Measurements from ENCODE around the gene OGFOD2.

The OGFOD2 gene

GRCh38 chr12:122996188-122996601, 21.2 kb downstream of the OGFOD2 start:
- Histone ChIP-seq H3K9ac (ENCODE audit: low read length) (no peak overlapping the region), H3K4me3 (ENCODE audit: low read length) (no peak overlapping the region), H3K27me3 (replicated peaks; ENCODE audit: insufficient read depth, low read length) (no peaks in the 10 kb centered on the region), H3K4me1 (ENCODE audit: low read length) (no peaks in the 10 kb centered on the region), H2AFZ (ENCODE audit: low read length) (no peak overlapping the region), H3K9me3 (replicated peaks; ENCODE audit: insufficient read depth, low read length) (no peaks in the 10 kb centered on the region), H3F3A (ENCODE audit: insufficient read depth, low read length) (no peaks in the 10 kb centered on the region), H3K79me2 (ENCODE audit: low read length) (no peaks in the 10 kb centered on the region), H3K4me2 (ENCODE audit: low read depth, low read length) (no peak overlapping the region), H4K20me1 (ENCODE audit: insufficient read depth, low read length) (no peaks in the 10 kb centered on the region), H3K36me3 (replicated peaks; ENCODE audit: insufficient read depth, low read length) (no peaks in the 10 kb centered on the region), H3K27ac (ENCODE audit: low read length) (no peak overlapping the region), H3K9me2 (replicated peaks; ENCODE audit: insufficient read depth, low read length) (no peaks in the 10 kb centered on the region)
- DNase-seq, result no peak
- TF ChIP-seq CTCF (IDR thresholded peaks at IDR 0.05; ENCODE audit: low read length) (no peak), EZH2phosphoT487 (IDR thresholded peaks at IDR 0.05; ENCODE audit: low read length) (no peak), EZH2 (optimal IDR thresholded peaks at IDR 0.05; ENCODE audit: low read depth, low read length) (no peak)

DNA sequence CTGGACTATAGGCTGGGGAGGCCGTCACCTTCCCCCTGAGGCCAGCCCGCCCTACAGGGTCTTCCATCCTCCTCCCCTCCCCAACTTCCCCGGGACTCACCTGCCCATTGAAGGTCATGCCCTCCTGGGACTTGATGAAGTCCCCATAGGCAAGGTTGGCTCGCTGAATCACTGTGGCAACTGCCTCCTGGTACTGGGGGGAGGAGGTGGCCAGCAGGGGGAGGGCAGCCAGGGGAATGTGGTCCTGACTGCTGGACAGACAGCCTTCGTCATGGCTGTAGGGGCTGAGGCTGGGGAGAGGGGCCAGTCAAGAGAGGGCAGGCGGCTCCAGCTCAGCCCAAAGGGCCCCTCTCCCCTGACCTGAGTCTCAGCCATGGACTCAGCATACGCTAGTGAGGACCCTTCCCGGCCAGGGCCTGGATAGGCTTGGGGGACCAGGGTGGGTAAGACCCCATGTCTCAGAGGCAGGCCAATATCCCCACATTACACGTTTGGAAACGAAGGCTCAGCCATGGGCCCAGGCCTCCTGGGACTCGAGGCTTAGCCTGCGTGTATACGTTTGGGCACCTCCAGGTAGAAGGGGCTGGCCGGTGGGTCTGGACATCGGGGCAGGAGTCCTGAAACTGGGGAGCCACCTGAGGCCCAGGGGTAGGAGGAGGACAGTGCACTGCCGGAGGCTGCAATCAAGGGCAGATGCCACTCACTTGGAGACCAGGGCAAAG, 21.7 kb downstream of the OGFOD2 start:
- no peaks in the 10 kb centered on the region for H3F3A ChIP-seq (ENCODE audit: insufficient read depth, low read length)
- no peak overlapping the region for H3K27ac ChIP-seq (ENCODE audit: low read length)
- H4K20me1 ChIP-seq (ENCODE audit: insufficient read depth, low read length), result no peaks in the 10 kb centered on the region
- no peak overlapping the region for H3K9ac ChIP-seq (ENCODE audit: low read length)
- no peaks in the 10 kb centered on the region for H3K9me2 ChIP-seq (replicated peaks; ENCODE audit: insufficient read depth, low read length)
- H2AFZ ChIP-seq (ENCODE audit: low read length), result no peak overlapping the region
- DNase-seq, result no peak
- TF ChIP-seq EZH2phosphoT487 (IDR thresholded peaks at IDR 0.05; ENCODE audit: low read length), result no peak
- no peak for TF ChIP-seq CTCF (IDR thresholded peaks at IDR 0.05; ENCODE audit: low read length)
- no peak for TF ChIP-seq EZH2 (optimal IDR thresholded peaks at IDR 0.05; ENCODE audit: low read depth, low read length)
- H3K36me3 ChIP-seq (replicated peaks; ENCODE audit: insufficient read depth, low read length), result no peaks in the 10 kb centered on the region
- no peaks in the 10 kb centered on the region for H3K9me3 ChIP-seq (replicated peaks; ENCODE audit: insufficient read depth, low read length)
- H3K4me2 ChIP-seq (ENCODE audit: low read depth, low read length), result no peak overlapping the region
- no peaks in the 10 kb centered on the region for H3K27me3 ChIP-seq (replicated peaks; ENCODE audit: insufficient read depth, low read length)
- H3K4me1 ChIP-seq (ENCODE audit: low read length), result no peaks in the 10 kb centered on the region
- no peak overlapping the region for H3K4me3 ChIP-seq (ENCODE audit: low read length)
- H3K79me2 ChIP-seq (ENCODE audit: low read length), result no peaks in the 10 kb centered on the region

DNA sequence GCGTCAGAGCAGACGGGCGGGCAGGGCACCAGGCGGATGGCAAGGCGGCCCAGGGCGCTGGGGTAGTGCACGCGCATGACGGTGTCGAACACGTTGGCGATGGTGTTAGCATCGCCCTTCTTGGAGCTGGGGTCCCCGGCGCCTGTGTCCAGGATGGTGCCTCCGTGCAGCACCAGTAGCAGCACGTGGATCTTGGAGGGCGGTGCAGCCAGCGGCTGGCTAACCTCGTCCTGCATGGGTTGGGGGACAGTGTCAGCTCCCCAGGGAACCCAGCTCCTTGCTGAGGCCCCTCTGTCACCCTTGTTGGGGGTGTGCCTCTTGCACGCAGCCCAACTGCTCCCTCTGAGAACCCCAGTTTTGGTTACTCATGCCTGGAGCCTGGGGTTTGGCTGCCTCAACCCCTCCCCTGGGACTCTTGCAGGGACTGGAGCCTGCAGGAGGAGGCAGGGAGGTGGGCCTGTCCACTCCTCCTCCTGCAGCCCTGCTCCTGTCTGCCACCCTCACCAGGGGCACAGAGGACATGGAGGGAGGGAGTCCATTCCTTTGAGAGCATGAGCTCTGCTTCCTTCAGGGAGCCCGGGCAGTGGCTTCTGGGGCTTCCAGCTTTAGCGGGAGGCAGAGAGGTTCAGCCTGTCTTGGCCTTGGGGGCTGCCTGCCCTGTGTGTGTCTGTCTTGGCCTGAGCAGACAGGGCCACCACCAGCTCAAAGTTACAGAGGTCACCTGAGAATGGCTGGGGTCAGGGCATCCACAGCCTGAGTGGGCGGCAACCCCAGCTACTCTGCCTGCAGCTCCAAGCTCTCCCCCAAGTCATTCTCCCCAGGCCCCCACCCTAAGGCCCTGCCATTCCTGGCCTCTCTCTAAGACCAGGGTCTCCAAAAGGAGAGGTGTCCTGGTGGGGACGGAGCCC, 22.6 kb downstream of the OGFOD2 start:
- Histone ChIP-seq H3K27me3 (replicated peaks; ENCODE audit: insufficient read depth, low read length) (no peaks in the 10 kb centered on the region), H4K20me1 (ENCODE audit: insufficient read depth, low read length) (no peaks in the 10 kb centered on the region)

More for the DNA sequence above, 22.6 kb downstream of the OGFOD2 start:
- no peaks in the 10 kb centered on the region for H3F3A ChIP-seq (ENCODE audit: insufficient read depth, low read length)
- no peaks in the 10 kb centered on the region for H3K9me3 ChIP-seq (replicated peaks; ENCODE audit: insufficient read depth, low read length)
- no peak for TF ChIP-seq EZH2 (optimal IDR thresholded peaks at IDR 0.05; ENCODE audit: low read depth, low read length)
- no peak for TF ChIP-seq CTCF (IDR thresholded peaks at IDR 0.05; ENCODE audit: low read length)
- no peak for TF ChIP-seq EZH2phosphoT487 (IDR thresholded peaks at IDR 0.05; ENCODE audit: low read length)
- no peak overlapping the region for H2AFZ ChIP-seq (ENCODE audit: low read length)
- H3K4me2 ChIP-seq (ENCODE audit: low read depth, low read length), result no peak overlapping the region
- no peak for DNase-seq
- no peaks in the 10 kb centered on the region for H3K9me2 ChIP-seq (replicated peaks; ENCODE audit: insufficient read depth, low read length)
- no peak overlapping the region for H3K9ac ChIP-seq (ENCODE audit: low read length)
- H3K36me3 ChIP-seq (replicated peaks; ENCODE audit: insufficient read depth, low read length), result no peaks in the 10 kb centered on the region
- no peaks in the 10 kb centered on the region for H3K79me2 ChIP-seq (ENCODE audit: low read length)
- H3K27ac ChIP-seq (ENCODE audit: low read length), result no peak overlapping the region
- H3K4me1 ChIP-seq (ENCODE audit: low read length), result no peaks in the 10 kb centered on the region
- no peak overlapping the region for H3K4me3 ChIP-seq (ENCODE audit: low read length)

Measured in MM.1S (cell line).